ENCODE data around the gene EXOSC9. TPM values are rescaled to one million over a fixed set of nuclear protein-coding genes. Genes with fewer than 3 reads are reported as not detected.

Gene EXOSC9
- total and polyA plus RNA-seq, 2 of the 8 experiments (the other 6 are each of a cell fraction or from before 2014, with no cell fraction given) = 33.2 to 54.9 TPM

DNA sequence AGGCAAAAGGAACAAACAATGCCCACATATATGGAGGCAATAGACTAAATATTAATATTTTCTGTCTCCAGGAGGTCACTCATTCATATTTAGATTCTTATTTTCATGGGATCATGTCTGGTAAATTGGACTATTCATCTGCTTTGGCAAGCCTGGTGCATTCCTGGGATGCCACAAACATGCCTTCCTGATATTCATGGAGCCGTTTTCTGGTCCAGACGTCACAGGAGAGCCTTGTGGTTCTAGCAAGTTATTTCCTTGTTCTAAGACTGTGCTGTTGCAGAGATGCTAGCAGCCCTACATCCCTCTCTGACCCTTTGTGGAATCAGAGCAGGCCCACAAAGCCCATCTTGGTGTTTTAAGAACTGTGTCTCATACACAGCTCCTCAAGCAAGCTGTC, 16.1 kb upstream of the EXOSC9 start:
- no peak overlapping the region for H2BK5ac ChIP-seq (ENCODE audit: low read depth, low read length)
- H3K79me1 ChIP-seq (ENCODE audit: low read depth, low read length) = no peaks in the 10 kb centered on the region
- no peaks in the 10 kb centered on the region for H3K36me3 ChIP-seq (ENCODE audit: control insufficient read depth in 2 of 4, insufficient read depth in 4 of 4, low read length in 3 of 4)
- H4K91ac ChIP-seq (replicated peaks; ENCODE audit: insufficient read length, low read length) = no peak overlapping the region
- no peak overlapping the region for H2BK12ac ChIP-seq (ENCODE audit: low read depth, low read length)
- H2AFZ ChIP-seq (ENCODE audit: low read length) = peak overlapping the region; percentile 39; the same call in 1 of the 2 replicates
- no peaks in the 10 kb centered on the region for H3K79me2 ChIP-seq (ENCODE audit: control insufficient read depth in 1 of 2, insufficient read depth in 2 of 2, low read length in 2 of 2)
- H2BK15ac ChIP-seq (ENCODE audit: low read length) = peak overlapping the region; percentile 33; the same call in 1 of the 2 replicates
- no peak overlapping the region for H3K4ac ChIP-seq (replicated peaks; ENCODE audit: insufficient read length, low read depth, low read length)
- no peak overlapping the region for H4K8ac ChIP-seq (ENCODE audit: extremely low read depth, insufficient read depth, low read length)
- no peak overlapping the region for H4K5ac ChIP-seq (ENCODE audit: insufficient read length, low read depth, low read length)
- H3K18ac ChIP-seq (ENCODE audit: extremely low read depth, low read length) = no peak overlapping the region
- H2AK5ac ChIP-seq (ENCODE audit: low read depth, low read length) = no peak overlapping the region
- 83% methylated on average over 2 of the region's 2 CpGs; no CpG with 5 or more reads in 1 of the 2 experiments for WGBS, 2 experiments (ENCODE audit: extremely low coverage in 1 of 2, insufficient coverage in 1 of 2, insufficient read length in 1 of 2, insufficient replicate concordance in 2 of 2, low coverage in 1 of 2, low lambda C conversion rate in 2 of 2, missing lambda C conversion rate in 1 of 2)
- no peak overlapping the region for H3K56ac ChIP-seq (replicated peaks; ENCODE audit: insufficient read length, low read depth, low read length)
- H3K9ac ChIP-seq (replicated peaks in 1 of 4; ENCODE audit: extremely low read depth in 1 of 4, low read depth in 3 of 4, low read length in 3 of 4) = no peak overlapping the region
- H3K4me3 ChIP-seq (ENCODE audit: extremely low read depth in 1 of 4, insufficient read depth in 2 of 4, low read depth in 3 of 4, low read length in 4 of 4) = no peak overlapping the region
- H2BK120ac ChIP-seq (replicated peaks; ENCODE audit: low read depth, low read length) = no peak overlapping the region
- H2BK20ac ChIP-seq (ENCODE audit: low read length) = no peak overlapping the region
- POLR2A ChIA-PET (ENCODE audit: partially characterized antibody) = interaction anchor here (1.6 kb wide), 1 partner anchor 11 kb away, joined by 8 read pairs; no protein-coding TSS in a partner anchor
- DNase-seq (ENCODE audit: low read depth in 1 of 2, low spot score in 2 of 2) = no peak
- H3K14ac ChIP-seq (ENCODE audit: insufficient read length) = no peak overlapping the region
- no peak overlapping the region for H3K4me2 ChIP-seq (ENCODE audit: insufficient read depth in 1 of 2, low read depth in 2 of 2, low read length in 2 of 2)
- no peaks in the 10 kb centered on the region for H3K9me3 ChIP-seq (ENCODE audit: insufficient read depth in 2 of 2, low read depth in 1 of 2, low read length in 1 of 2)
- FAIRE-seq = no peak
- H3K23ac ChIP-seq (ENCODE audit: insufficient read length) = no peak overlapping the region
- no peak overlapping the region for H3K27ac ChIP-seq (ENCODE audit: low read depth, low read length)
- peaks cover 0 to 2% (median 0%) of the 10 kb centered on the region in 4 experiments; a peak in 1 of 7 replicates for H3K27me3 ChIP-seq (replicated peaks in 1 of 4; ENCODE audit: control insufficient read depth in 3 of 4, extremely low read depth in 1 of 4, insufficient read depth in 3 of 4, low read length in 3 of 4)
- no peaks in the 10 kb centered on the region for H4K20me1 ChIP-seq (replicated peaks in 1 of 2; ENCODE audit: control insufficient read depth in 1 of 2, insufficient read depth in 2 of 2, low read length in 2 of 2)
- peaks cover 2% of the 10 kb centered on the region; the same call in 1 of the 2 replicates for H3K23me2 ChIP-seq (ENCODE audit: low read depth, low read length)
- CTCF ChIA-PET (ENCODE audit: partially characterized antibody) = interaction anchor here (1.3 kb wide), 1 partner anchor 12 kb away, joined by 3 read pairs; no protein-coding TSS in a partner anchor
- 0 out of 7 replicates have a peak, but pooled peaks cover 0 to 2% (median 0%) of the 10 kb centered on the region in 4 experiments for H3K4me1 ChIP-seq (replicated peaks in 1 of 4; ENCODE audit: control insufficient read depth in 3 of 4, insufficient read depth in 4 of 4, low read length in 3 of 4)
- TF ChIP-seq RNF2 (IDR thresholded peaks at IDR 0.05; ENCODE audit: borderline replicate concordance, low read depth, low read length, missing control alignments, poor library complexity, severe bottlenecking) (no peak), SP1 (IDR thresholded peaks at IDR 0.05; ENCODE audit: low read depth, low read length) (no peak), POLR2A (IDR thresholded peaks at IDR 0.05; ENCODE audit: control extremely low read depth in 1 of 2, low read depth in 2 of 2, low read length in 2 of 2) (no peak), GABPA (IDR thresholded peaks at IDR 0.05; ENCODE audit: borderline replicate concordance, insufficient read depth, low read length) (no peak), YY1 (IDR thresholded peaks at IDR 0.05; ENCODE audit: low read depth, low read length) (no peak), SP4 (IDR thresholded peaks at IDR 0.05; ENCODE audit: low read length) (no peak), RFX5 (IDR thresholded peaks at IDR 0.05; ENCODE audit: borderline replicate concordance, low read depth, low read length) (no peak), BCL11A (IDR thresholded peaks at IDR 0.05; ENCODE audit: low read depth in 2 of 2, low read length in 2 of 2) (no peak), POU5F1 (IDR thresholded peaks at IDR 0.05; ENCODE audit: low read depth, low read length) (no peak), KDM1A (IDR thresholded peaks at IDR 0.05; ENCODE audit: borderline replicate concordance, low read length) (no peak), RXRA (IDR thresholded peaks at IDR 0.05; ENCODE audit: insufficient read depth, low read depth, low read length) (no peak)
- TF ChIP-seq, protein P1, sequence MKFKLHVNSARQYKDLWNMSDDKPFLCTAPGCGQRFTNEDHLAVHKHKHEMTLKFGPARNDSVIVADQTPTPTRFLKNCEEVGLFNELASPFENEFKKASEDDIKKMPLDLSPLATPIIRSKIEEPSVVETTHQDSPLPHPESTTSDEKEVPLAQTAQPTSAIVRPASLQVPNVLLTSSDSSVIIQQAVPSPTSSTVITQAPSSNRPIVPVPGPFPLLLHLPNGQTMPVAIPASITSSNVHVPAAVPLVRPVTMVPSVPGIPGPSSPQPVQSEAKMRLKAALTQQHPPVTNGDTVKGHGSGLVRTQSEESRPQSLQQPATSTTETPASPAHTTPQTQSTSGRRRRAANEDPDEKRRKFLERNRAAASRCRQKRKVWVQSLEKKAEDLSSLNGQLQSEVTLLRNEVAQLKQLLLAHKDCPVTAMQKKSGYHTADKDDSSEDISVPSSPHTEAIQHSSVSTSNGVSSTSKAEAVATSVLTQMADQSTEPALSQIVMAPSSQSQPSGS (IDR thresholded peaks at IDR 0.05; ENCODE audit: low read length) = no peak

All from H1 (cell line).